HL-60 (cell line): ENCODE results near the gene BABAM2.

Experiments used
- CTCF ChIP-seq: IDR thresholded peaks from one replicate; pipeline ENCODE4 v1.5.1; 2011; ENCODE audit warnings: low read length, control low read depth, inconsistent platforms; ENCODE audit not compliant: insufficient read depth
- POLR2AphosphoS5 ChIP-seq: IDR thresholded peaks from 2 replicates; pipeline ENCODE4 v1.6.1; 2012; ENCODE audit warnings: low read depth
- REST ChIP-seq: IDR thresholded peaks from 2 replicates; pipeline ENCODE4 v1.6.1; 2012; ENCODE audit warnings: low read depth; ENCODE audit not compliant: insufficient replicate concordance

- TF ChIP-seq CTCF (no peak), POLR2AphosphoS5 (no peak), REST (no peak)
These were observed 24.7 kb downstream of the BABAM2 start for GRCh38 chr2:27915191-27915590.
